SKM-1 treated with dmso at 0.1 percent for 144 hours (cell line): ENCODE measurements around the gene ATG10.
"Not testable (repeated sequence)": the region's sequence is repeated elsewhere in the genome, so short reads cannot be mapped to it uniquely, and the experiment has no call there.

ENCODE experiments used
- DNase-seq: peaks from one replicate; lab custom pipeline; 2025; ENCODE audit not compliant: unreplicated experiment; lab: John Stamatoyannopoulos, UW

ATG10 gene

DNA sequence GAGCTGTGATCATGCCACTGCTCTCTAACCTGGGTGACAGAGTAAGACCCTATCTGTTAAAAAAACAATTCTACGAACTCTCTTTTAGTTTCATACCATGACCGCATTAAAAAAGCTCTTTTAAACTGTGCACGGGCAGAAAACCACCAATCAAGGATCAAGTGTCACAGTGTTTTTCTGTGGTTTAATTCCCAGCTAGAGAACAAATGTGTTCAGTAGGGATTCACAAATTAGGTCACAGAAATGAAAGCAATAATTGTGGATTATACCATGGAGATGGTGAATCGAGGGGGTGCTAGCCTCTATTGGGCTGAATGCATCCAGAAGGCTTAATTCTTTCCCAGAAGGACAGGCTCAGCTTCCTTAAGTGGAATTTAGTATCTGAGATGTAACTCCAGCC lies 79.1 kb downstream of the ATG10 start:
- no peak for DNase-seq

DNA sequence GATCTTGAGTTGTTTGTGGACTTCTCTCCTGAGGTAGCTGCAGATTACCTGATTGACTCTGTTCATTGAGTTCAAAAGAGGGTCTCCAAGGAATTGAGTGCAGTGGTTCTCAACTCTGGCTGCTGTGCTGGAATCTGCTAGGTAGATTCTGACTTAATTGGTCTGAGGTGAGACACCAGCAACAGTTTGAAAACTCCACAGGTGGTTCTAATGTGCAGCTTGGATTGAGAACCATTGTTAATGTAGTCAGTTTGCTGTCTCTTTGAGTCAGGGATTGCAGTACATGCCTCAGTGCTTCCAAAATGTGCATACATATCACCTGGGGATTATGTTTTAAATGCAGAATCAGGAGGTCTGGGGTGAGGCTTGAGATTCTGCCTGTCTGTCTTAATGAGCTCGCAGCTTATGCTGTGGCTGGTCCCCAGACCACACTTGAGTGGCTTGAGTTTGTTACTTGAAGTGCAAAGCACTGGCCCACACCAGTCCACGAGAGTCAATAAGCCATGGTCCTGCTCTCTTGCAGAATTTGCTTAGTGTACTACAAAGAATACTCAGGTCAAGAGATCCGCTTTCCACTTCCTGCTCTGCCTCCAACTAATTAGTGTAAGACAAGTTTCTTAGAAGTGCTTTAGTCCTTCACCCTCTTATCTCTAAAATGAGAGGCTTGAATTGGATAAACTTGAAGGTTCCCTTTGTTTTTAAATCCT lies 82.3 kb downstream of the ATG10 start:
- DNase-seq = no peak

DNA sequence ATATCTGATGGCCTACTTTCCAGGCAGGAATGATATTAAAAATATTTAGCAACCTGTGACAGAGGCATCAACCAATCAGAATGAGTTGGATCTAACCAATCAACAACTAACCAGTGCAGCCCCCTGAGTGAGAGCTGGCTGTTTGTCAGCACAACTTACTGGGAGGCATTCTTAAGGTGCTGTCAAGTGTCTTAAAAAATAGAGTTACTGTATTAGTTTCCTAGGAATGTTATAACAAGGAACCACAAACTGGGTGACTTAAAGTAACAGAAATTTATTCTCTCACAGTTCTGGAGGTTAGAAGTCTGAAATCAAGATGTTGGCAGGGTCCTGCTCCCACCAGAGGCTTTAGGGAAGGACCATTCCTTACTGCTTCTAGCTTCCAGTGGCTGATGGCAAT lies 85.2 kb downstream of the ATG10 start:
- DNase-seq = no peak

DNA sequence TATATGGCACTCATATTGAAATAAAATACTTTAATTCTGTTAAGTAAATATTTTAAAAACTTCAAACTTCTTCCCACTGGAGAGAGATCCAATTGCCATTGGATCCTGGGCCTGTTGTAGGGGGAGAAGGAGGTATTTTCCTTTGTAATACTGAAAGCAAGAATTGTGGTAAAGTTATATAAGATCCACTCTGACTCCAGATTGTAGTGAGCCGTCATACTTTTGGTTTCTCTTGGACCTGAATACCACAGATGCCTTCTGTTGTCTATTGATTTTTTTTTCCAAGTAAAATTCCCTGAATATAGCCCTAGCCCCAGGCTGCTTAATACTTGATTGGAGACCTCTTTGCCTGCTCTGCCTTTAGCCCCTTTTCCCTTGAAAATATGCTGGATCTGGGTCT lies 86.9 kb downstream of the ATG10 start:
- DNase-seq = no peak

DNA sequence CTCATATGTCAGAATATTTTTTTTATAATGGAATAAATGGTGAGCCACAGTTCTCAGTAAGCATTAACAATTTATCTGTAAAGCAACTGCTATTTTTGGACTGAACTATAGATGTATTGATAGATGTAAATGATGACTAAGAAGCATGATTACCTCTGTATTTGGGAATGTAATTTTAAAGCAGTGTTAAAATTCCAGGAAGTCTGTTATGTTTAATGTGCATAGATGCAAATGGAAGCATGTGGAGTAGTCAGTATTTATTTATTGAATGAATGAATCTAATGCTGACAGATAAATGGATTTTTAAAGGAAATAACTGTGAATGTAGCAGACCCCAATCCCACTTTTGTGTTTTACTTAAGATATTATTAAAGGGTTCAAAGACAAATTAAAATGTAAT lies 95.0 kb downstream of the ATG10 start:
- no peak for DNase-seq

DNA sequence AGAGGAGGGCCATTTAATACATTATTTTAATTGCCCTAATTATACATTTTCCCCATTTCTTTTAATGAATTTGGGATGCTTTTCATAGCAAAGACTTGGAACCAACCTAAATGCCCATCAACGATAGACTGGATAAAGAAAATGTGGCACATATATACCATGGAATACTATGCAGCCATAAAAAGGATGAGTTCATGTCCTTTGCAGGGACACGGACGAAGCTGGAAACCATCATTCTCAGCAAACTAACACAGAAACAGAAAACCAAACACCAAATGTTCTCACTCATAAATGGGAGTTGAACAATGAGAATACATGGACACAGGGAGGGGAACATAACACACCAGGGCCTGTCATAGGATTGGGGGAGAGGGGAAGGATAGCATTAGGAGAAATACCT lies 96.2 kb downstream of the ATG10 start:
- not testable (repeated sequence) for DNase-seq

DNA sequence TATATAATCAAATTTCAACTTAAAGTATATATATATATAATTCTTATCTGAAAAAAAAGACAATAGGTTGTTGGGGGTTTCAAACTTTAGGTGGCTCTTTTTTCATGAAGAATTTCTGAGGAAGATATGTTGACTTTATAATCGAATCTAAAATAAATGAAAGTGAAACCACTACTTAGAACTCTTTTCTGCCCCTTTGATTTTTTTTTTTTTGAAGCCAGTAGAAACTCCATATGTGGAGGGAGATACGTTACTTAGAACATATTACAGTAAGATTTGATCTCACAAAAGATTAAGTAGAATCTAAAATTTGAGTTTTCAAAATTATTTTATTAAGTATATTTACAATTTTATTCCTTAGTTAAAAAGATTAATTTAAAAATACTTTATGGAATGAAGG lies 96.9 kb downstream of the ATG10 start:
- DNase-seq = no peak

DNA sequence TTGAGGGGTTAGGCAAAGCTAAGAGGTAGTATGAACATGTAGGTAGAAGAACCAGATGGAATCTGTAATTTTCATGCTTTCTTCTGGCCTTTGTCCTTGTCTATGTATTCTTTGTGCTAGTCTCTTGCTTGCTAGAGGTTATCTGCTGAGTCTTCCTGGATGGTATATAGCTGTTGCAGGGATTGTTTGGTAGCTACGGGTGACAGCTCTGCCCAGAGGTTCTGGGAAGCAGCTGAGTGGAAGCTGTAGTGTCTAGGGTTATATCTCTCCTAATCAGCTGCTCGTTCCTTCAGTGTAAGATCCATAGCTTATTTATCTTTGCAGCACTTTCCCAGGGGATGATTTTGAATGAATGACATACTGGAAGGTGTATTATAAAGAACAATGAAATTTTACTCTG lies 100.3 kb downstream of the ATG10 start:
- DNase-seq = no peak

DNA sequence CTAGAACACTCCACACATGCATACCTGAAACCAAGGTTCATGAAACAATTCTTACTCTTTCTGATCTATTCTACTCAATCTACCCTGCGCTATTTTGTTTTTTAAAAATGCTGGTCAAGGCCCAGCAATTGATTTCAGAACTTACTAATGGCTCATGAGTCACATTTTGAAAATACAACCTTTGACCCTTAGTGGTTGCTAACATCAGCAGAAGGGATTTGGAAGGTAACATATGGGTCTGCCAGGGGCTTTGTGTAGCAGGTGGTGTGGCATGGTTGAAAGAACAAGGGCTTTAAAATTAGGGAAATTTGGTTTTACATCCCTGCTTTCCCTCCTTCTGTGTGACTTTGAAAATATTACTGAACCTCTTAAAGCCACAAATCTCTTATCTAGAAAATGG lies 101.4 kb downstream of the ATG10 start:
- no peak for DNase-seq

DNA sequence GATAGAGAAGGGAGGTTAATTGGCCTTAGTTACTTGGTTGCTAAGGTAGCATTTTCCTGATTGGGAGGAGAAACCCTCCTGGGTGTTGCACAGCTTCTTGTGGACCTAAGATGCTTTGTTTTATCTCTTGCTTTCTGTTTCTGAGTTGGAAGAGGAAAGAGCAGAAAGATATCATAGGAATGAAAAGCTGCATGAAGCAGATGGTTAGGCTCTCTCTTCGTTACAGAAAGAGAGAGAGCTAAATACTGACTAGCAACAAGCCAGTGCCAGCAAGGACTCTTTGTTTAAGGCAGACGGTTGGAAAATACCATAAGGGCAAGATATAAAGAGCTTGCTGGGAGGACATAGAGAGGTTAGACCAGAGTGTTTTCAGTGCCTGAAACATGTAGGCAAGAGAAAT lies 103.1 kb downstream of the ATG10 start:
- DNase-seq = no peak

DNA sequence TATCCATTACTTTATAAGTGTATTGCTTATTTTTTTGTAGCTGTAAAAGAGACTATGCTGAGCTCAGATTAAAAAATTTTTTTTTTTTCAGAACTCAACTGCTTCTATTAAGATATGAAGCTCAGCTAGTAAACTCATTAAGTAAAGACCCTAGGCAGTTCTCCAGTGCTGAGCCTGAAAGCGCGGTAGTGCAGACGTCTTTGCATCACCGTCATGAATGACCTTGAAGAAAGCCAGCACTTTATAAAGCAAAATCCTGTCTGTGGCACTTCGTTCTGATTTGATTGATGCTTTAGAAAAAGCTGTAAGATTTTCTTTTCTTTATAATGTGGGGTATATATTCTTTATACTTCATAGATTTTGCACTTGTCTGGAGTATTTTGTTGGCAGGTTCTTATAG lies 105.7 kb downstream of the ATG10 start:
- no peak for DNase-seq

DNA sequence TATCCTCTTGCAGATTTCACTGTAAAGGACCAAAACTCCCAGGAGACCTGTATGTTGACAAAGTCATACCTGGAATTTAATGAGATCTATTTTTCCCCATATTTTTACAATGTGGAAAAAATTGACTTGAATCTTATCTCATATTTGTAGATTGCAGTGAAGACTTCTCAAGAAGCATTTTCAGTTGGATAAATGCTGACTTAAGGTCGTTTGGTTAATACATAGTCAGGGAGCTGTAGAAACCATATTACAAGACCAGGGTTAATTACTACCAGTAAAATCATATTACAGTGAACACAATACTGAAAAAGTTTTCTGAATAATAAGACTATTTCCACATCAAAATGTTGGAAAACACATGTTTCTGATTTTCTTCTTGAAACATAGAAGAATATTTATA lies 119.8 kb downstream of the ATG10 start:
- no peak for DNase-seq

DNA sequence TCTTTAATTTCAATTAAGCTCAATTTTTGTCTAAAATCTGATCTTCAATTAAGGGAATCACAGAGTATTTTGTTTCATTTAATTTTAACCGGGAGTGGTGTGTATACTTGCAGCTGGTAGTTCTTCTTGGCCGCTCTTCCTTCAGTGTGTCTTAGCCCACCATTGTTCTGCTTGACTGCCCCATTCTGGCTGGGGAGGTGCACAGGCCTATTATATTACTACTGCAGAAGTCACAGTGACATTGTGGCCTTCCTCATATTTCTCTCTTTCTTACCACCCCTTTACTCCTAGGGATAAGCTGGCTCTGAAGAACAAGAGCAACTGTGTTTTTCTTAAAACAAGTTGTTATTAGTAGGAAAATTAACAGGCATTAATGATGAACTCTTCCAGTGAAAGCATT lies 123.7 kb downstream of the ATG10 start:
- DNase-seq = no peak

DNA sequence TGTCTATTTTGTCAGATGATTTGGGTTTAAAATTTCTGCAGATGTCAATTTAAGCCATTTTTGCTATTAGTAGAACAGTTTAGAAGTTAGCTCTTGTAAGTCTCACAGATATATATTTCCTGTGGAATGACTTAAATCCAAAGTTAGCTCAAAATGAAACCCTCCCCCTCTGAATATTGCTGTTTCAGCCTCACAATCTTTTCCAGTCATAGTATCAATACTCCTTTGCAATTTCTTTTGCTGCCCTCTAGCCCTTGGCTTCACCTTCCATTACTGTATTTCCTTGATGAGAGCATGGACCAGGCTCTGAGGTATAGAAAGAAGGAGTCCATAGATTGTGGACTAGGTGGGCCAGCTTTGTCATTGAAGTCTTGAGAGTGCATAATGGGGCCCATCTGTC lies 124.4 kb downstream of the ATG10 start:
- DNase-seq = no peak

DNA sequence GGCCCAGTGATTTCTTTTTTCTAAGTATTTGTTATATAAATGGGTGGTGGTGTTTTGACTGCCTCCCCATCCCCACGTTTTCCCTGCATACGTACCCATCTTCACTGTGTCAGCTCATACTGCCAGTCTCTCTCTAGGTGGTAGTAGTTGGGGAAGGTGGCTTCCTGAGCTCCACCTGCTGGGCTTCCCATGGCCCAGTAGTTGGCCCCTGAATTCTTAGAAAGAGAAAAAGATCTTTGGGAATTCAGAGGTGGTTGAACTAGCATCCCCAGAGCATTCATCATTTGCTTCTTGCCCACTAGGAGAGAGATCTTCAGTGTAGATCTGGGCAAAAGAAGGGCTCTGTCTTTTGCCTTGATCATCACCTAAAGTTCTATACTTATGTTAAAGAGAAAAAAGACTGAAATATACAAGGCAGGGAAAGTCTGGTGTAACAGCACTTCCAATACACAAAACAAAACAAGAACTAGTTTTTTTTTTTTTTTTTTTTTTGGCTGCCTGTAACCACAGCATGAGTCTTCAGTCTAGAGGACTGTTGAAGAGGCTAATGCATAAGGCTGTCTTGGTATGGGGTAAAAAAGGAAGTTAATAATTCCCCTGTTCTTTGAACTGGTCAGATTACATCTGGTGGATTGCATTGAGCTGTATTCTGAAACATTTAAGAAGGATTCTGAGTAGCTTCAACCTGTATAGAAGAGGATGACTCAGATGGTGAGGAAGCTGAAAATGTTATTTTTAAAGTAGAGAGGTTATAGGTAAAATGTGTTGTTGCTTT lies 128.7 kb downstream of the ATG10 start:
- DNase-seq = peak; percentile 56

DNA sequence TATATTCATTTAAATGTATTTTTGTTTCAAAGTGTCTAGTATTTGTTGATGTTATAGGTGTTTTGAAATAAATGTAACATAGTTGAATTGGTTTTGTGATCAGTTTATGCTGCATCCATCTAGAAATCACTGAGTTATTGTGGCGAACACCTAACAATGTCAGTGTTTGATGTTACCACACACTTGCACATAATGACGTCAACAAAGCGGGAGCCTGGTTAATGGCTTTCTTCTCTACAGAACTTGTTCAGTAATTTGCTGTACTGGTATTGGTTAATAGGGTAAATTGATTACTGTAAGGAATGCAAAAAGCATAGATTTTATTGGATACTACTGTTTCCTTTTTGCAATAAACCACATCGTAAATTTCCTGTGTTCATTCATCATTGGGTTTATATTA lies 133.0 kb downstream of the ATG10 start:
- DNase-seq = no peak

DNA sequence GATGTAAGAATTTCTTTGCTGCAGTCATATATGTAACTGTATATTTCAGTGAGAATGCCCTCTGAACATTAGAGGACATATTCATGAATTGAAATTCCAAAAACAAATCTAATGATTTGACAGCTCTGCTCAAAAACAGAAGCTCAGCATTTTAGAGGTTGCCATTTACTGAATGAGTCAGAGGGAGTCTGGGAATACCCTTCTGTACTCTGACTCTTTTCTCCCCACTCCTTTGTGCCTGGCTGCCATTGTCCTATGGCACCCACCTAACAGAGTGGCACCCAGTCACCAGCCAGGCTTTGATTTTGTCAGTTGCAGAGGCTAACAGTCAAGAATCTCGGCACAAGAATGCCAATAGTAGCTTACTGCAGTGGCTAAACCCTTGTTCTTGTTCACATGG lies 133.6 kb downstream of the ATG10 start:
- DNase-seq = no peak

DNA sequence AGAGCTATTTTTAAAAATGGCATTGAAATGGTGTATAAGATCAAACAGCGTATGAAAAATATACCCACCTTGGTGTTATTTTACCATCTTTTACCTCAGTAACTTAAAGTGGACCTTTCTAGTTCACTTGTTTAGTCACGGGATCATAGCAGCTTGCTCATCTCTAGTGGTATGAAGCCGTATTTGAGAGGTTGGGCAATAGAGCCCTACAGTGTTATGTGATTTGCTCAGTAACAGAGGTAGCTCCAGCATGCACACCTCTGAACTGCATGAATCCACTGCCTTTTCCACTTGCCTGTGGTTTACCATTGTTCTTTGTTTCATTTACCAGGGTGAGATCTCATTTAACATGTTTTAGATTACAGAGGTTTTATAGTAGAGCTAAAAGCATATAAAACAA lies 134.4 kb downstream of the ATG10 start:
- no peak for DNase-seq

DNA sequence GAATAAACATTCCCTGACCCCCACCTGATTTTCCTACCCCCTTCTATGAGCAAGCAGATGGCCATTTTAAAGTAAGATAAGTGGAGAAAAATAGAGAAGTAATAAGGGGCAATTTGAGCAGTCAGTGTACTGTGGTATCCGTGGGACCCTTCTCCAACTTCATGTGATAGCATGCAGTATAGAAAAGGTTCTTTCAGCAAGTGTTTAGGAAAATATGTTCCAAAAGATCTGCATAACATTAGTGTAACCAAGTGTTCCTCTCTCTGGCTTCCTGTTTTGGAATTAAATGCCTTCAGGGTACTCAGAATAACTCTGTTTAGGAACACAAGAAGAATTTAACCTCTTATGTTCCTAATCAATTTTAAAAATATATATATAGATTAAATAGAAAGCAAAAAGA lies 134.9 kb downstream of the ATG10 start:
- DNase-seq = no peak

DNA sequence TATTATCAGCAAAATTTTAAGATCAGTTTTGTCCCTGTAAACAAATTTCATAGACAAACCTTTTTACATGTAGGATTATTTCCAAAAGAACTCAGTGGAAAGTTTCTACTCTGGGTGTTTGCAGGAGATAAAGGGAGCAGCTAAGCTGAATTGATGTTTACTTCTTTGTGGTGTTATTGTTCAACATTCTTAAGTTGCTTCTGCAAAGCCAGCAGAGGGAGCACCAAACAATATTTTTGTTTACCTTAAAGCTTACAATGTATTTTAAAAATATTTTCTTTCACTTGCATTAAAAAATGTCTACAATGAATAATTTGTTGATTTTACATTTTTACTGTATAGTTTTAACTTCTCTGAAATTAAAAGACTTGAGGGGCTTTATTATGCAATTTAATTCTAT lies 135.4 kb downstream of the ATG10 start:
- no peak for DNase-seq

DNA sequence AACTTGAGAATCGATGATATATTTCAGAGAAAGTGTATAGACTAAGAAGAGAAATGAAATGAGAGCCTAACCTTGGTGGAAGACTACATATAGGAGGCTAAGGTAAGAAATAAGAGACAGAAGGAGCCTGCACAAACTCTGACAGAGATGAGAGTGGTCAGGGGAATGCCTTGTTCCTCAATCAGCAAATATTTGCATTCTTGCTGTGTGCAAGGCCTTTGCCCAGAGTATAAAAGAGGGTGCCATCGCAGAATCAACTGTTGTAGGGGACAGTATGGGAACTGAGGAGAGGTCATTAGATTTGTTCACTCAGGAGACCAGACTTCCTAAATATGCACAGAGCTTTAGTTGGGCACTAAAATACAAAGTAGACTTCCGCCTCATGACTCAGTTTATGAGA lies 137.2 kb downstream of the ATG10 start:
- no peak for DNase-seq

DNA sequence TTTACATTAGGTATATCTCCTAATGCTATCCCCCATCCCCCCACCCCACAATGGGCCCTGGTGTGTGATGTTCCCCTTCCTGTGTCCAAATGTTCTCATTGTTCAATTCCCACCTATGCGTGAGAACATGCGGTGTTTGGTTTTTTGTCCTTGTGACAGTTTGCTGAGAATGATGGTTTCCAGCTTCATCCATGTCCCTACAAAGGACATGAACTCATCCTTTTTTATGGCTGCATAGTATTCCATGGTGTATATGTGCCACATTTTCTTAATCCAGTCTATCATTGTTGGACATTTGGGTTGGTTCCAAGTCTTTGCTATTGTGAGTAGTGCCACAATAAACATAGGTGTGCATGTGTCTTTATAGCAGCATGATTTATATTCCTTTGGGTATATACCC lies 138.1 kb downstream of the ATG10 start:
- not testable (repeated sequence) for DNase-seq

DNA sequence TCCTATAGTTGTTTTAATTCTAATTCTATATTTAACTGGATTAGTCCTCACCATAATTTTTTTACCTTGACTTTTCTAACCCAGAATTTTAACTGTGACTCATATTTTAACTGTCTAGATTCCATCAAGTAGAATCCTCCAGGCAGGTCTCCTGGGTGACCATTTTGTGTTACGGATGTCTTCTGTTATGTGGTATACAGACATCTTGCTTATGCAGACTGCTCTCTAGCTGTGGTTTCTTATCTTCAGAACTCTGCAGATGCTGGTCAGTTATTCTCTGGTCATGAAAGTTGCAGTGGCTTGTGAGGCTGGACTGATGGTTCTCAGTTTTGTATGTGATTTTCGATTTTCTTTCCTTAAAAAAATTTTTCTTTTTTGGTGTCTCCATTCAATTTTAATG lies 139.4 kb downstream of the ATG10 start:
- DNase-seq = no peak
